Measurements from ENCODE around the gene DNAH3. TPM values are rescaled to one million over a fixed set of nuclear protein-coding genes. Genes with fewer than 3 reads are reported as not detected.

Gene DNAH3
- total RNA-seq, 1 experiment from 2014 or later = 0.24 TPM

DNA sequence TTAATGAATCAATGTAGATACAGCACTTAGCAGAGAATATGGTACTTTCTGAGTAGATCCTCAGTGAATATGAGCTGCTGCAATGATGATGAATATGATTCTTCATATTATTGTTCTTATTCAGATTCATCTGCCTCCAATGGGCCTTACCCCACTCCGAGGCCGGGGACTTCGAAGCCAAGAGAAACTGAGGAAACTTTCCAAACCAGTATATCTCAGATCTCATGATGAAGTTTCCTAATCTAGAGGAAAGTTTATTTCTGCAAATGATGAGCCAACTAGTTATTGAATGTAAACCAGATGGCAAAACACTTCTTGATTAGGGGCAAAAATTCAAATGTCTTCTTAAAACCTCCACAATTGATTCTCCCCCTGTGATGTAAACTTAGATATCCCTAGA is 226.8 kb downstream of the DNAH3 start:
- no peak overlapping the region for H3K4ac ChIP-seq (ENCODE audit: low read depth, low read length)
- no peak overlapping the region for H3K56ac ChIP-seq (ENCODE audit: insufficient read length, low read depth, low read length)
- no CpG with 5 or more reads among the region's 3 CpGs for WGBS (ENCODE audit: extremely low coverage, insufficient read length, low lambda C conversion rate)
- no peak overlapping the region for H3T11ph ChIP-seq (ENCODE audit: low read length)
- H2AFZ ChIP-seq (ENCODE audit: low read length) = no peak overlapping the region
- no peaks in the 10 kb centered on the region for H3K9me3 ChIP-seq (ENCODE audit: control insufficient read depth, low read depth, low read length)
- no peaks in the 10 kb centered on the region for H3K4me1 ChIP-seq (ENCODE audit: insufficient read depth, low read length)
- no peaks in the 10 kb centered on the region; a peak in 3 of 7 replicates for H3K36me3 Mint-ChIP-seq (ENCODE audit: insufficient read depth in 1 of 3, low read depth in 3 of 3)
- no peak overlapping the region for H2BK5ac ChIP-seq (ENCODE audit: insufficient read length, low read length)
- no peak overlapping the region for H3K9ac ChIP-seq (ENCODE audit: extremely low read depth, insufficient read length, low read length)
- TF ChIP-seq, protein P1, sequence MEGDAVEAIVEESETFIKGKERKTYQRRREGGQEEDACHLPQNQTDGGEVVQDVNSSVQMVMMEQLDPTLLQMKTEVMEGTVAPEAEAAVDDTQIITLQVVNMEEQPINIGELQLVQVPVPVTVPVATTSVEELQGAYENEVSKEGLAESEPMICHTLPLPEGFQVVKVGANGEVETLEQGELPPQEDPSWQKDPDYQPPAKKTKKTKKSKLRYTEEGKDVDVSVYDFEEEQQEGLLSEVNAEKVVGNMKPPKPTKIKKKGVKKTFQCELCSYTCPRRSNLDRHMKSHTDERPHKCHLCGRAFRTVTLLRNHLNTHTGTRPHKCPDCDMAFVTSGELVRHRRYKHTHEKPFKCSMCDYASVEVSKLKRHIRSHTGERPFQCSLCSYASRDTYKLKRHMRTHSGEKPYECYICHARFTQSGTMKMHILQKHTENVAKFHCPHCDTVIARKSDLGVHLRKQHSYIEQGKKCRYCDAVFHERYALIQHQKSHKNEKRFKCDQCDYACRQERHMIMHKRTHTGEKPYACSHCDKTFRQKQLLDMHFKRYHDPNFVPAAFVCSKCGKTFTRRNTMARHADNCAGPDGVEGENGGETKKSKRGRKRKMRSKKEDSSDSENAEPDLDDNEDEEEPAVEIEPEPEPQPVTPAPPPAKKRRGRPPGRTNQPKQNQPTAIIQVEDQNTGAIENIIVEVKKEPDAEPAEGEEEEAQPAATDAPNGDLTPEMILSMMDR (conservative IDR thresholded peaks at IDR 0.05) = no peak
- H3K27me3 ChIP-seq (ENCODE audit: insufficient read depth, low read length) = no peaks in the 10 kb centered on the region
- no peaks in the 10 kb centered on the region for H3K79me2 ChIP-seq (ENCODE audit: insufficient read depth, low read length)
- H3K27ac Mint-ChIP-seq = no peak overlapping the region
- no peaks in the 10 kb centered on the region for H3K9me3 Mint-ChIP-seq
- H3K4me1 Mint-ChIP-seq = peaks cover 6 to 7% of the 10 kb centered on the region in 2 experiments
- H3K23me2 ChIP-seq (ENCODE audit: insufficient read length, low read depth, low read length, poor library complexity, severe bottlenecking) = no peaks in the 10 kb centered on the region
- no peak overlapping the region for H4K91ac ChIP-seq (ENCODE audit: insufficient read length, low read depth, low read length)
- H2BK15ac ChIP-seq (ENCODE audit: low read depth, low read length) = no peak overlapping the region
- no peak overlapping the region for H4K5ac ChIP-seq (ENCODE audit: insufficient read length, low read depth, low read length)
- no peak overlapping the region for H2BK120ac ChIP-seq (ENCODE audit: low read depth, low read length, poor library complexity, severe bottlenecking)
- no peak overlapping the region for H2BK20ac ChIP-seq (ENCODE audit: low read depth, low read length, poor library complexity, severe bottlenecking)
- no peak overlapping the region for H2BK12ac ChIP-seq (ENCODE audit: insufficient read length, low read depth, low read length)
- no peak overlapping the region for H3K23ac ChIP-seq (ENCODE audit: insufficient read length, low read depth, low read length)
- H3K4me3 Mint-ChIP-seq = no peak overlapping the region
- no peaks in the 10 kb centered on the region for H4K20me1 ChIP-seq (ENCODE audit: control insufficient read depth, insufficient read depth, insufficient read length)
- no peak overlapping the region for H3K14ac ChIP-seq (ENCODE audit: insufficient read depth, low read length)
- H3K4me2 ChIP-seq (ENCODE audit: insufficient read depth, insufficient read length, low read length) = no peak overlapping the region
- no peaks in the 10 kb centered on the region for H3K79me1 ChIP-seq (ENCODE audit: insufficient read depth, low read depth, low read length, poor library complexity, severe bottlenecking)
- no peak overlapping the region for H3K27ac ChIP-seq (ENCODE audit: insufficient read length, low read depth, low read length)
- no peak overlapping the region for H4K8ac ChIP-seq (replicated peaks; ENCODE audit: insufficient read length, low read depth, low read length)
- no peak overlapping the region for H3K18ac ChIP-seq (ENCODE audit: insufficient read length, low read depth, low read length)
- no peaks in the 10 kb centered on the region for H3K27me3 Mint-ChIP-seq (ENCODE audit: low read depth)
- H2AK5ac ChIP-seq (ENCODE audit: insufficient read length, low read length) = no peak overlapping the region
- no peak for DNase-seq

Data from H9 (cell line).